Measurements from ENCODE around the gene IFI27. TPM values are rescaled to one million over a fixed set of nuclear protein-coding genes. Genes with fewer than 3 reads are reported as not detected.

The IFI27 gene
- total and polyA plus RNA-seq, 2 of the 8 experiments (the other 6 are each of a cell fraction or from before 2014, with no cell fraction given): 0.76 to 2.2 TPM

GRCh38 chr14:94093418-94093817 lies 17.1 kb upstream of the IFI27 start:
- Histone ChIP-seq H3K4me2 (ENCODE audit: insufficient read depth in 1 of 2, low read depth in 2 of 2, low read length in 2 of 2) (no peak overlapping the region), H2AK5ac (ENCODE audit: low read depth, low read length) (no peak overlapping the region), H2BK20ac (ENCODE audit: low read length) (no peak overlapping the region), H3K4me1 (replicated peaks in 1 of 4; ENCODE audit: control insufficient read depth in 3 of 4, insufficient read depth in 4 of 4, low read length in 3 of 4) (no peaks in the 10 kb centered on the region), H3K4me3 (ENCODE audit: extremely low read depth in 1 of 4, insufficient read depth in 2 of 4, low read depth in 3 of 4, low read length in 4 of 4) (no peak overlapping the region), H4K20me1 (replicated peaks in 1 of 2; ENCODE audit: control insufficient read depth in 1 of 2, insufficient read depth in 2 of 2, low read length in 2 of 2) (no peaks in the 10 kb centered on the region), H3K23ac (ENCODE audit: insufficient read length) (no peak overlapping the region), H4K5ac (ENCODE audit: insufficient read length, low read depth, low read length) (no peak overlapping the region), H3K14ac (ENCODE audit: insufficient read length) (no peak overlapping the region), H3K4ac (replicated peaks; ENCODE audit: insufficient read length, low read depth, low read length) (no peak overlapping the region), H2BK15ac (ENCODE audit: low read length) (no peak overlapping the region), H3K23me2 (ENCODE audit: low read depth, low read length) (no peaks in the 10 kb centered on the region), H3K36me3 (ENCODE audit: control insufficient read depth in 2 of 4, insufficient read depth in 4 of 4, low read length in 3 of 4) (no peaks in the 10 kb centered on the region; a peak in 1 of 8 replicates), H2AFZ (ENCODE audit: low read length) (no peak overlapping the region), H3K27ac (ENCODE audit: low read depth, low read length) (no peak overlapping the region), H3K79me1 (ENCODE audit: low read depth, low read length) (no peaks in the 10 kb centered on the region), H4K8ac (ENCODE audit: extremely low read depth, insufficient read depth, low read length) (no peak overlapping the region), H3K27me3 (replicated peaks in 1 of 4; ENCODE audit: control insufficient read depth in 3 of 4, extremely low read depth in 1 of 4, insufficient read depth in 3 of 4, low read length in 3 of 4) (no peaks in the 10 kb centered on the region), H2BK120ac (replicated peaks; ENCODE audit: low read depth, low read length) (no peak overlapping the region), H3K9me3 (ENCODE audit: insufficient read depth in 2 of 2, low read depth in 1 of 2, low read length in 1 of 2) (no peaks in the 10 kb centered on the region), H4K91ac (replicated peaks; ENCODE audit: insufficient read length, low read length) (no peak overlapping the region), H3K79me2 (ENCODE audit: control insufficient read depth in 1 of 2, insufficient read depth in 2 of 2, low read length in 2 of 2) (no peaks in the 10 kb centered on the region), H2BK5ac (ENCODE audit: low read depth, low read length) (no peak overlapping the region), H3K18ac (ENCODE audit: extremely low read depth, low read length) (no peak overlapping the region), H3K9ac (replicated peaks in 1 of 4; ENCODE audit: extremely low read depth in 1 of 4, low read depth in 3 of 4, low read length in 3 of 4) (no peak overlapping the region), H3K56ac (replicated peaks; ENCODE audit: insufficient read length, low read depth, low read length) (no peak overlapping the region), H2BK12ac (ENCODE audit: low read depth, low read length) (no peak overlapping the region)
- POLR2A ChIA-PET (ENCODE audit: partially characterized antibody): interaction anchor here (1.2 kb wide), 1 partner anchor 9 kb away, joined by 4 read pairs; no protein-coding TSS in a partner anchor
- CTCF ChIA-PET (ENCODE audit: partially characterized antibody): interaction anchor here (0.6 to 1.6 kb wide), 7 partner anchors 11 to 153 kb away, joined by 3 to 7 read pairs (median 4); partner anchors contain the start of genes DDX24 and IFI27L1
- TF ChIP-seq CHD1 (IDR thresholded peaks at IDR 0.05; ENCODE audit: low read depth, low read length): no peak
- no peak for TF ChIP-seq NANOG (IDR thresholded peaks at IDR 0.05; ENCODE audit: insufficient read depth, low read depth, low read length, poor library complexity, severe bottlenecking)
- TF ChIP-seq EP300 (IDR thresholded peaks at IDR 0.05; ENCODE audit: borderline replicate concordance in 1 of 2, low read depth in 2 of 2, low read length in 2 of 2): no peak
- no peak for TF ChIP-seq TEAD4 (IDR thresholded peaks at IDR 0.05; ENCODE audit: low read depth, low read length)
- no peak for TF ChIP-seq SIRT6 (IDR thresholded peaks at IDR 0.05; ENCODE audit: low read length)
- TF ChIP-seq NRF1 (IDR thresholded peaks at IDR 0.05; ENCODE audit: low read depth, low read length): no peak
- no peak for TF ChIP-seq EGR1 (IDR thresholded peaks at IDR 0.05; ENCODE audit: borderline replicate concordance, low read depth, low read length)
- TF ChIP-seq MAFK (IDR thresholded peaks at IDR 0.05; ENCODE audit: low read depth, low read length): no peak
- TF ChIP-seq BRCA1 (IDR thresholded peaks at IDR 0.05; ENCODE audit: low read depth, low read length): no peak
- no peak for TF ChIP-seq CREB1 (IDR thresholded peaks at IDR 0.05)
- DNase-seq (ENCODE audit: low read depth in 1 of 2, low spot score in 2 of 2) (no peak), FAIRE-seq (no peak)
- 86% methylated on average over 2 of the region's 2 CpGs; no CpG with 5 or more reads in 1 of the 2 experiments for WGBS, 2 experiments (ENCODE audit: extremely low coverage in 1 of 2, insufficient coverage in 1 of 2, insufficient read length in 1 of 2, insufficient replicate concordance in 2 of 2, low coverage in 1 of 2, low lambda C conversion rate in 2 of 2, missing lambda C conversion rate in 1 of 2)
